Panc1 (cell line): ENCODE results near the gene DAB1. TPM values are rescaled to one million over a fixed set of nuclear protein-coding genes. Genes with fewer than 3 reads are reported as not detected.

Experiments
- ATAC-seq: fragments of 200-7000 bp; cut with Tn5 transposase; 2 replicates; pipeline ENCODE4 v1.9.1; 2020; ENCODE audit warnings: mild to moderate bottlenecking, moderate library complexity
- BruUV-seq: library from RNA; stranded (reverse); fragments of 400-500 nt; replicated peaks from 2 replicates; lab custom pipeline; 2021; lab: Mats Ljungman, UMichigan
- CTCF ChIA-PET: fragments of 300-600 bp; sonication (Branson Sonifier 250); formaldehyde crosslinking; loops from one replicate; lab custom pipeline; 2022; ENCODE audit warnings: antibody characterized with exemption; lab: Charles Lee
- POLR2A ChIA-PET: fragments of 300-600 bp; sonication (Branson Sonifier 250); formaldehyde crosslinking; loops from one replicate; lab custom pipeline; 2022; ENCODE audit warnings: antibody characterized with exemption; lab: Charles Lee
- DNase-seq: peaks from one replicate; pipeline ENCODE4 v3.0.0-alpha.2; 2010; ENCODE audit warnings: low read depth, low spot score
- H3K27ac ChIP-seq: 2 replicates; pipeline ENCODE4 v1.5.1; 2011; ENCODE audit warnings: mild to moderate bottlenecking, low read length, inconsistent platforms
- H3K27me3 ChIP-seq: fragments of 200-500 bp; sonication (Bioruptor generic); 2 replicates; pipeline ENCODE4 v1.6.0; 2014; ENCODE audit warnings: low read length, inconsistent platforms; ENCODE audit not compliant: control insufficient read depth, insufficient read depth
- H3K36me3 ChIP-seq: fragments of 200-500 bp; sonication (Bioruptor generic); 2 replicates; pipeline ENCODE4 v1.5.1; 2014; ENCODE audit warnings: inconsistent platforms, mild to moderate bottlenecking, low read length, moderate library complexity; ENCODE audit not compliant: control insufficient read depth, insufficient read depth
- H3K4me1 ChIP-seq: 2 replicates; pipeline ENCODE4 v1.5.1; 2011; ENCODE audit warnings: inconsistent platforms, mild to moderate bottlenecking, low read length, moderate library complexity; ENCODE audit not compliant: control insufficient read depth, insufficient read depth
- H3K4me3 ChIP-seq, 2 experiments: 2 replicates each; pipeline ENCODE4 v1.5.1; 2011 to 2012; ENCODE audit warnings: low read depth in 2 of 2, low read length in 2 of 2, mild to moderate bottlenecking in 2 of 2, inconsistent platforms in 1 of 2, moderate library complexity in 1 of 2
- H3K9me3 ChIP-seq: fragments of 200-500 bp; sonication (Bioruptor generic); 2 replicates; pipeline ENCODE4 v1.5.1; 2014; ENCODE audit warnings: low read depth, mild to moderate bottlenecking, inconsistent platforms, low read length, moderate library complexity; ENCODE audit not compliant: control insufficient read depth, insufficient read depth
- POLR2AphosphoS5 ChIP-seq: IDR thresholded peaks from 2 replicates; pipeline ENCODE4 v1.6.1; 2012; ENCODE audit warnings: mild to moderate bottlenecking, low read depth, low read length, moderate library complexity
- SIN3A ChIP-seq: IDR thresholded peaks from 2 replicates; pipeline ENCODE4 v1.6.1; 2012; ENCODE audit warnings: low read depth, mild to moderate bottlenecking, low read length, moderate library complexity, borderline replicate concordance; ENCODE audit not compliant: insufficient read depth
- TCF7L2 ChIP-seq: IDR thresholded peaks from 2 replicates; pipeline ENCODE4 v1.6.1; 2011; ENCODE audit warnings: mild to moderate bottlenecking, low read depth, low read length, inconsistent platforms
- in situ Hi-C: cut with HindIII; loops from 2 replicates; pipeline ENCODE4 v1.10.0; 2016; ENCODE audit warnings: low sequenced_read_pairs, low pct_unique_long_range_greater_than_20kb
- intact Hi-C: fragments of 100-400 bp; cut with micrococcal nuclease; formaldehyde crosslinking; loops from one replicate; pipeline ENCODE4 v1.10.0; 2022; ENCODE audit not compliant: unreplicated experiment
- total RNA-seq: library from RNA; stranded (reverse); gene quantifications from one replicate; pipeline ENCODE4 v1.2.1, GENCODE V29; 2021; ENCODE audit not compliant: unreplicated experiment
- TF ChIP-seq, protein P1 (sequence below): fragments of 450-650 bp; IDR thresholded peaks from 2 replicates; pipeline ENCODE4 v1.5.1; 2017; ENCODE audit warnings: mild to moderate bottlenecking
- TF ChIP-seq, protein P2 (sequence below), 2 experiments: IDR thresholded peaks; 2 replicates each; pipeline ENCODE4 v1.6.1; 2011 to 2012; ENCODE audit warnings: low read depth in 2 of 2, control low read depth in 1 of 2, low read length in 1 of 2, mild to moderate bottlenecking in 1 of 2, moderate library complexity in 1 of 2; ENCODE audit not compliant: insufficient read depth in 1 of 2

DAB1 gene
- total RNA-seq, 1 experiment from 2014 or later, result 0.05 TPM

DNA sequence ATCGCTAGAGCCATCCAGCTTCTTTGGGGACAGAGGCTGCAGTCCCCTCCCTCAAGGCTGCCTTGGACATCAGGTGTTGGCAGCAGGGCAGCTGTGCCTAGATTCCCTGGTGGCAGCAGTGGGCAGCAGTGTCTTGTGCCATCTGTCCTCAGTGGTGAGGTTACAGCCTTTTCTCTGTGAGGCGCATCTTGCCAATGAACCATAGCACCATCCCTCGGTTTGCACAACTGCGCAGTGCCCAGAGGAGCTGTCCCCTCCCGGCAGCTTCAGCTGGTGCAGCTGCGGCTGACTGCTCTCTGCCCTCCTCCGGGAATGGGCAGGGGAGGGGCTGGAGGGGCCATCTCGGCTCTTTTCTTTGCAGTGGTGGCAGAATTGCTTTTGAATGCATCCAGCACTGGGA lies 399.0 kb downstream of the DAB1 start:
- intact Hi-C loops (no loop called here), in situ Hi-C loops (no loop called here)
- ATAC-seq (no peak), DNase-seq (no peak)
- no TSS peak for BruUV-seq
- ChIA-PET POLR2A (no interaction called here), CTCF (no interaction called here)
- H3K4me3 ChIP-seq, result no peak overlapping the region
- no peak overlapping the region for H3K27ac ChIP-seq
- H3K36me3 ChIP-seq, result no peaks in the 10 kb centered on the region
- H3K27me3 ChIP-seq, result no peaks in the 10 kb centered on the region
- no peak for TF ChIP-seq SIN3A
- no peak for TF ChIP-seq TCF7L2
- no peak for TF ChIP-seq POLR2AphosphoS5
- TF ChIP-seq, protein P1, sequence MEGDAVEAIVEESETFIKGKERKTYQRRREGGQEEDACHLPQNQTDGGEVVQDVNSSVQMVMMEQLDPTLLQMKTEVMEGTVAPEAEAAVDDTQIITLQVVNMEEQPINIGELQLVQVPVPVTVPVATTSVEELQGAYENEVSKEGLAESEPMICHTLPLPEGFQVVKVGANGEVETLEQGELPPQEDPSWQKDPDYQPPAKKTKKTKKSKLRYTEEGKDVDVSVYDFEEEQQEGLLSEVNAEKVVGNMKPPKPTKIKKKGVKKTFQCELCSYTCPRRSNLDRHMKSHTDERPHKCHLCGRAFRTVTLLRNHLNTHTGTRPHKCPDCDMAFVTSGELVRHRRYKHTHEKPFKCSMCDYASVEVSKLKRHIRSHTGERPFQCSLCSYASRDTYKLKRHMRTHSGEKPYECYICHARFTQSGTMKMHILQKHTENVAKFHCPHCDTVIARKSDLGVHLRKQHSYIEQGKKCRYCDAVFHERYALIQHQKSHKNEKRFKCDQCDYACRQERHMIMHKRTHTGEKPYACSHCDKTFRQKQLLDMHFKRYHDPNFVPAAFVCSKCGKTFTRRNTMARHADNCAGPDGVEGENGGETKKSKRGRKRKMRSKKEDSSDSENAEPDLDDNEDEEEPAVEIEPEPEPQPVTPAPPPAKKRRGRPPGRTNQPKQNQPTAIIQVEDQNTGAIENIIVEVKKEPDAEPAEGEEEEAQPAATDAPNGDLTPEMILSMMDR, result no peak
- TF ChIP-seq, protein P2, sequence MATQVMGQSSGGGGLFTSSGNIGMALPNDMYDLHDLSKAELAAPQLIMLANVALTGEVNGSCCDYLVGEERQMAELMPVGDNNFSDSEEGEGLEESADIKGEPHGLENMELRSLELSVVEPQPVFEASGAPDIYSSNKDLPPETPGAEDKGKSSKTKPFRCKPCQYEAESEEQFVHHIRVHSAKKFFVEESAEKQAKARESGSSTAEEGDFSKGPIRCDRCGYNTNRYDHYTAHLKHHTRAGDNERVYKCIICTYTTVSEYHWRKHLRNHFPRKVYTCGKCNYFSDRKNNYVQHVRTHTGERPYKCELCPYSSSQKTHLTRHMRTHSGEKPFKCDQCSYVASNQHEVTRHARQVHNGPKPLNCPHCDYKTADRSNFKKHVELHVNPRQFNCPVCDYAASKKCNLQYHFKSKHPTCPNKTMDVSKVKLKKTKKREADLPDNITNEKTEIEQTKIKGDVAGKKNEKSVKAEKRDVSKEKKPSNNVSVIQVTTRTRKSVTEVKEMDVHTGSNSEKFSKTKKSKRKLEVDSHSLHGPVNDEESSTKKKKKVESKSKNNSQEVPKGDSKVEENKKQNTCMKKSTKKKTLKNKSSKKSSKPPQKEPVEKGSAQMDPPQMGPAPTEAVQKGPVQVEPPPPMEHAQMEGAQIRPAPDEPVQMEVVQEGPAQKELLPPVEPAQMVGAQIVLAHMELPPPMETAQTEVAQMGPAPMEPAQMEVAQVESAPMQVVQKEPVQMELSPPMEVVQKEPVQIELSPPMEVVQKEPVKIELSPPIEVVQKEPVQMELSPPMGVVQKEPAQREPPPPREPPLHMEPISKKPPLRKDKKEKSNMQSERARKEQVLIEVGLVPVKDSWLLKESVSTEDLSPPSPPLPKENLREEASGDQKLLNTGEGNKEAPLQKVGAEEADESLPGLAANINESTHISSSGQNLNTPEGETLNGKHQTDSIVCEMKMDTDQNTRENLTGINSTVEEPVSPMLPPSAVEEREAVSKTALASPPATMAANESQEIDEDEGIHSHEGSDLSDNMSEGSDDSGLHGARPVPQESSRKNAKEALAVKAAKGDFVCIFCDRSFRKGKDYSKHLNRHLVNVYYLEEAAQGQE (IDR thresholded peaks at IDR 0.05; ENCODE audit: insufficient read depth in 1 of 2, low read depth in 2 of 2, low read length in 1 of 2), result no peak
- H3K9me3 ChIP-seq, result no peaks in the 10 kb centered on the region
- H3K4me1 ChIP-seq, result no peaks in the 10 kb centered on the region

DNA sequence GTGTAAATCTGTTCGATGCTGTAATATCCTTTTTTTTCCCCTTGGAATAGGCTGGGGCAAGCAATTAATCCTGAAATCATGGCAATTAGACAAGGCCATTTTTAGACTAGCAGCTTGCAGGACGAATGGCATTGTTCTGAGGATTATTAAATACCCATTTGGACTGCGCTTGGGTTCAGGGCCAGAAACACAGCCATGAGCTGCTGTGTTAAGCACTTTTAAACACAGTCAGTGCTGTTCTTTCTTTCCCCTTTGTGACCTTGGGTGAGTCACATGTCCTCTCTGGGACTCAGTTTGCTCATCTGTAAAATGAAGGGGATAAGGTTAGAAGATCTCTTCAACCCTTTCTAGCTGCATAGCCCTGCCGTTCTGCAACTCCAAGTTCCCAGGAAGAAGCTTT lies 399.4 kb downstream of the DAB1 start:
- no peak for DNase-seq
- ATAC-seq, result no peak
- TF ChIP-seq, protein P1, result no peak
- TF ChIP-seq SIN3A (no peak), TCF7L2 (no peak), POLR2AphosphoS5 (no peak)
- TF ChIP-seq, protein P2 (IDR thresholded peaks at IDR 0.05; ENCODE audit: insufficient read depth in 1 of 2, low read depth in 2 of 2, low read length in 1 of 2), result no peak
- POLR2A ChIA-PET, result no interaction called here
- no peaks in the 10 kb centered on the region for H3K36me3 ChIP-seq
- no peak overlapping the region for H3K4me3 ChIP-seq
- no peaks in the 10 kb centered on the region for H3K4me1 ChIP-seq
- in situ Hi-C loops, result no loop called here
- BruUV-seq, result no TSS peak
- H3K9me3 ChIP-seq, result no peaks in the 10 kb centered on the region
- no peak overlapping the region for H3K27ac ChIP-seq
- intact Hi-C loops, result no loop called here
- CTCF ChIA-PET, result no interaction called here
- H3K27me3 ChIP-seq, result no peaks in the 10 kb centered on the region
